Adrenal gland (tissue), 5 donors: Measurements from ENCODE around the gene STARD3NL.
A peak's percentile ranks its signal among the peaks of the same experiment; 100 is the strongest.

Source experiments
- POLR2A ChIP-seq, 2 donors: fragments of 450-650 bp; IDR thresholded peaks; one replicate each; pipeline ENCODE4 v1.6.1; 2017; ENCODE audit warnings: antibody characterized with exemption in 2 of 2, mild to moderate bottlenecking in 2 of 2, moderate library complexity in 1 of 2
- TF ChIP-seq, protein P1 (sequence below), 6 experiments: fragments of 450-650 bp in 4 of 6; fragments of 200-600 bp in 2 of 6; sonication (generic) in 1 of 6; IDR thresholded peaks; 1 replicate in 5 of 6; 2 replicates in 1 of 6; pipeline versions ENCODE4 v1.5.1 to v1.8.0; 2016 to 2021; ENCODE audit warnings: antibody characterized with exemption in 6 of 6, mild to moderate bottlenecking in 2 of 6, moderate library complexity in 1 of 6
- donor health status: DM: no; HTN: no; CAD: no.

DNA sequence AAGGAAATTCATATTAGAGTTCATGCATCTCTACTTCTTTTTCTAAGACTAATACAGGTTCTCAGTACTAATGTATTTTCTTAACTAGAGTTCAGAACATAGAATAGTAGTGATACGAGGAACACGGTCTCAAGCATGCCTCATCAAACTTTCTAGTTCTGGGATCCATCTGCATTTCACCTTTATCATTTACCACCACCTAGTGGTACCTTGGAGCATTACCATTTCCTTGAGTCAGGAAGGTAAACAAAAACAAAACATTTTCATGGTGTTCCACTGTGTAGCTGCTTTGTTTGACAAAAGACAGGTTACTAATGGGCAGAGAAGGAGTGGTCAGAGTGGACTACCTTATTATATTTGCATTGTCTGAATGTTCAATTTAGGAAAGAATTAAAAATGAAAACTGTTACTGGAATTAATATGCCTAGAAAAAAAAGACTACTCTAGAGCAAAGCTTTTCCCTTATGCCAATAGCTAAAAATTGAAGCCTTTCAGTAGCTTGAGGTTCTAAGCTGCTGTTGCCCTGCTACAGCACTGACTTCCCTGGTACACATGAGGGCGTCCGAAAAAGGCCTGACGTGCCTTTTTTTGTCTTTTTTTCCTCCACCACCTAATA lies 44.5 kb downstream of the STARD3NL start:
- TF ChIP-seq, protein P1, sequence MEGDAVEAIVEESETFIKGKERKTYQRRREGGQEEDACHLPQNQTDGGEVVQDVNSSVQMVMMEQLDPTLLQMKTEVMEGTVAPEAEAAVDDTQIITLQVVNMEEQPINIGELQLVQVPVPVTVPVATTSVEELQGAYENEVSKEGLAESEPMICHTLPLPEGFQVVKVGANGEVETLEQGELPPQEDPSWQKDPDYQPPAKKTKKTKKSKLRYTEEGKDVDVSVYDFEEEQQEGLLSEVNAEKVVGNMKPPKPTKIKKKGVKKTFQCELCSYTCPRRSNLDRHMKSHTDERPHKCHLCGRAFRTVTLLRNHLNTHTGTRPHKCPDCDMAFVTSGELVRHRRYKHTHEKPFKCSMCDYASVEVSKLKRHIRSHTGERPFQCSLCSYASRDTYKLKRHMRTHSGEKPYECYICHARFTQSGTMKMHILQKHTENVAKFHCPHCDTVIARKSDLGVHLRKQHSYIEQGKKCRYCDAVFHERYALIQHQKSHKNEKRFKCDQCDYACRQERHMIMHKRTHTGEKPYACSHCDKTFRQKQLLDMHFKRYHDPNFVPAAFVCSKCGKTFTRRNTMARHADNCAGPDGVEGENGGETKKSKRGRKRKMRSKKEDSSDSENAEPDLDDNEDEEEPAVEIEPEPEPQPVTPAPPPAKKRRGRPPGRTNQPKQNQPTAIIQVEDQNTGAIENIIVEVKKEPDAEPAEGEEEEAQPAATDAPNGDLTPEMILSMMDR (IDR thresholded peaks at IDR 0.05) = peak; percentile 83 to 96 (median 90)
- no peak for TF ChIP-seq POLR2A (IDR thresholded peaks at IDR 0.05)
